Glomerular endothelial cell (primary cell): Measurements from ENCODE around the gene FOXC1. TPM values are rescaled to one million over a fixed set of nuclear protein-coding genes. Genes with fewer than 3 reads are reported as not detected.

Source experiments
- DNase-seq: peaks from one replicate; pipeline ENCODE4 v3.0.0-alpha.2; 2011; ENCODE audit warnings: low read depth, low spot score; ENCODE audit errors: extremely low read depth
- total RNA-seq: library from RNA; depleted of rRNA; stranded (reverse); fragments of >200 nt; gene quantifications from 2 replicates; pipeline ENCODE4 v1.2.3, GENCODE V29; 2015

FOXC1 gene
- total RNA-seq, 1 donor from 2014 or later: 7.9 TPM

DNA sequence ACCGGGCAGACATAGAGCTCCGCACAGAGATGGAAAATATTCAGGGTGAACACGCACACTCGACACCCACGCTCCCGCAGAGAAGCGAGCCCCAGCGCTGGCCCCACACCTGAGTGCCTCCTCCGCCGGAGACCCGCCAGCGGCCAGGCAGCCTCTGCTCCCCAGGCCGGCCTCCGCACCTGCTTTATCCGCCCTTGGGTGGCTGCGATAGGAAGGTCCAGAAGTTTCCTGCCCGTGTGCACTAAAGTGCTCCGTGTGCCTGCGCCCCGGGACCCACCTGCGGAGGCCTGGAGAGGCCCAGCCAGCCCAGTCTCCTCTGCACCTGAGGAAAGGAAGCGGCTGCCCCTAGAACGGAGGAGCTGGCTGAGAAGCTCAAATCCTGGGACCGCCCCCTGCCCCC, 10.8 kb upstream of the FOXC1 start:
- no peak for DNase-seq

GRCh38 chr6:1599469-1599868, 10.2 kb upstream of the FOXC1 start:
- DNase-seq: no peak

GRCh38 chr6:1600063-1600763, 9.5 kb upstream of the FOXC1 start:
- no peak for DNase-seq

- DNase-seq: no peak
Measured at GRCh38 chr6:1600764-1601157, 9.0 kb upstream of the FOXC1 start.

DNA sequence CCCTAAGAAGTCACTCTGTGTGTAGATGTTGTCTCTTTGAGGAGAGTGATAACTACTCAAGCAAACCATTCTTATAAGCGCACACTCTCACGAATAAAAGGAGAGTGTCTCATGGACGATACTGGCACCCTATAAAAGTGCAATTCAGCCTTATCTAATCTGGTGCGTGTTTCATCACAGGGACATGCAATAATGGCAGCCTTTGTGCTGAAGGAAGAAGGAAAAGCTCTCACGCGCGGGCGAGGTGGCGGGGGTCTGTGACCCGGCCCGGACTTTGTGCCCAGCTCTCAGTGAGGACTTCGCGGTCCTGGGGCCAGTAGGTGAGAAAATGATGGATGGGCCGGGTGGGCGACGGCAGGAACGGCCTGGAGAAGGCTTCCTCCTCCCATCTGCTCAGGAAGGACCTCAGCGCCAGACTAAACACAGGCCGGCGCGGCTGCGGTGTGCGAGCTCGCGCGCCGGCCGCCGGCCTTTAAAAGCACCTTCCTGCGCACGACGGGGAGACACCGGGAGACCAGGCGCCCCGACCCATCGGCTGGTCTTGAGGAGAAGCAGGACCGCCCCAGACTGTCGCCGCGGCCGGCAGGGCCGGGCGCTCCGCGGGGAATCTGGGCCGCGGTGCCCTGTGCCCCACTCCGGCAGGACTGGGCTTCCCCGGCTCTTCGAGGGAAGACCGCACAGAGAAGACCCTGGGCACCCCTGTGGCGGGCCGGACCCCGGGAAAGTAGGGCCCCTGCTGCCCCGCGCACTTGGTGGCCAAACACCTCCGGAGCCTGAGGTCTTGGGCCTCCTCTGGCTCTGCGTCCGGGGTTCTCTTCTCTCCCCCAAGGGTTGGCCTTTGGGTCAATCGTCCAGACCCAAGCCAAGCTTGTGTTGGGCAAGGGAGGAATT, 8.3 kb upstream of the FOXC1 start:
- DNase-seq: no peak

DNA sequence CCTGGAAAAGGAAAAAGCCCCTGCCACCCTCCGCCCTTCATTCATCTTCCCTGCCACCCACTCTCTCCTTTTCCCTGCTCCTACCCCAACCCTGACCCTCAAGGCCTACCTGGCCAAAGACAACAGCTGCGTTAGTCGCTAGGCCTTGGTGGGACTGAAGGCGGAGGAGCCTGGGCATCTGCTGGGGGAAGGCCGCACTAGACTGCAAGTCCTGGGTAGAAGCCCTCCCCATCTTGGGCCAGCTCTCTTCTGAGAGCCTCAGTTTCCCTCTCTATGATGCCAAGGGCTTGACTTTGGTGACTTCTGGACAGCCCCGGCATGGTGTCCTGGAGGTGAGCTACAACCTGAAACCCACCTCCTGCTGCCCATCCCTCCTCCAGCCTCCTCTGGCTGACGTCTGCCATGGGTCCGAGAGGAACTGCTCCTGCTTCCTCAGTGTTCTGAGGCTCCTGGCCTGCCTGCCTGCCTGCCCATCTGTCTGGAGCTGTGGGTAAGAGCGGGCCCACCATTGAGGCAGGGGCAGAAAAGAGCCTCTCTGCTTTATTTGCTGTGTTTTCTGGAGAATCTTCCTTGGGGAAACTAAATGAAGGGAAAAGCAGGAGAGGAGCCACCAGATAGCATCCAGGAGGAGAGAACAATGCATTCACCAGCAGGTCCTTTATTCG, 7.5 kb upstream of the FOXC1 start:
- DNase-seq: no peak

- DNase-seq: no peak
Measured at GRCh38 chr6:1603708-1604107, 6.0 kb upstream of the FOXC1 start.

GRCh38 chr6:1604158-1605003, 5.3 kb upstream of the FOXC1 start:
- DNase-seq: no peak

DNA sequence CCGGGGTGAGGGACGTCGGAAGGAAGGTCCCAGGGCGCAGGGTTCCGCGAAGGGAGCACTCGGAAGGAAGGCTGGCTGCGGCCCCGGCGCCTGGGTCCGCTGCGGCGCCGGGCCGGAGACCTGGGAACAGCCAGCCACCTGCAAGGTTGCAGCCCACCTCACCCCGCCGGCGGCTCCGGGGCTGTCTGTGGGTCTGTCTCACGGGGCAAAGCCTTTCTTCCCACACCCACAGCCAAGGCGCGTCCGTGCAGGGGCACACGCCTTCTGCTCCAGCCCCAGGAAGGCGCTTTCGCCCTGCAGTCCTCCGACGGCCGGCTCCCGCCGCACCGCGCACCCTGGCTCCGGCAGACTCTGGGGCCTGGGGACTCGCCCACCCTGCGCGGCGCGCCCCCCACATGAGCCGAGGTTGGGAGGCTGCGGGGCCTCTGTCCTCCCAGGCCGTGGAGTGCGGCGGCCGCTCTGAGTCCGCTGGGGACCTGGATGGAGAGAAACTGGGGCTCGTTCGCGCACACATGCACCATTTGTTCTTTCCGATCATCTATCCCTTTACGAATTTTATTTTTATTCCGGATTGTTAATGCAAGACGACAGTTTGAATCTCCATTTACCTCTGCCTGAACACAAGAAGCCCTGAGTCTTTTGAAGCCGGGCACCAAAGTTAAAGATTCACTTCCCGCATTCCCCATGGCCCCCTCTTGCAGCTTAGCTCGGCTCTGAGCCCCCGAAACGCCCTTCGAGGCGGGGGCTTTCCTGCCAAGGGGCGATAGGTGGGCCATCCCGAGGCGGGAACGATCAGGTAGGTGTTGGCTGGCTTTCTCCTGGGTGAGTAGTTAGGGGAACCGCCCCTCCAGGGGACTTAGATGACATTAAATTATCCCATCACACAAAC, 4.5 kb upstream of the FOXC1 start:
- no peak for DNase-seq

GRCh38 chr6:1605893-1606779, 3.6 kb upstream of the FOXC1 start:
- DNase-seq: no peak

- DNase-seq: no peak
Measured at GRCh38 chr6:1606780-1607515, 2.8 kb upstream of the FOXC1 start.

DNA sequence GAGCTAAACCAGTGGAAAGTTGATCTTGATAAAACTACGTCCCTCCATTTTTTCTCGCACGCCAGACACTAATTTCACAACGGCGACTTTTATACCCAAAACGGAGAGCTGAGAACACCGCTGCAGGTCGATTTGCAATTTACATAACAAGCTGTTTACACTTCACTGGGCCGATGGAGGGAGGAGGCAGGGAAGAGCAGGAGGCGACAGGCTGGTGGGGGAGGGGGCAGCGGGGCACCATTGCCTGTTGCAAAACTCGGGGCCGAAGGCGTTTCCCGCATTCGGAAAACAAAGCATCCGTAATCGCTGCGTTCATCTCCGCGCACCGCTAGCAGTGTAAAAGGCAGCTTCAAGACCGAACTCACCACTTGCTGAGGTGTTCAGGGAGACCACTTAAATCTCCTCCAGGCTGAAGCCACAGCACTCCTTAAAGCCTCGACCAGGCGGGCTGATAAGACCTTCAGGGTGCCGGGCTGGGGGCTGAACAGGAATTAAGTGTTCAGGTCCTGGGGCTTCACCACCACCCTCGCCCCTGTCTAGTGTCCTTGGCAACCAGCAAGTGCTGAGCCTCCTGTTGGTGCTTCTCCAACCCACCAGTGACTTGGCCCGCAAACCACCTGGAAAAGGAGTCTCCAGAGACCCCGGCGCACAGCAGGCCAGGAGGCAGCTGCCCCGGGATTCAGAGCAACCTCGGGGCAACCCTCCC, 2.0 kb upstream of the FOXC1 start:
- DNase-seq: no peak

- no peak for DNase-seq
Measured at GRCh38 chr6:1608222-1609040, 1.3 kb upstream of the FOXC1 start.

GRCh38 chr6:1609041-1609647, 571 bp upstream of the FOXC1 start:
- DNase-seq: no peak

DNA sequence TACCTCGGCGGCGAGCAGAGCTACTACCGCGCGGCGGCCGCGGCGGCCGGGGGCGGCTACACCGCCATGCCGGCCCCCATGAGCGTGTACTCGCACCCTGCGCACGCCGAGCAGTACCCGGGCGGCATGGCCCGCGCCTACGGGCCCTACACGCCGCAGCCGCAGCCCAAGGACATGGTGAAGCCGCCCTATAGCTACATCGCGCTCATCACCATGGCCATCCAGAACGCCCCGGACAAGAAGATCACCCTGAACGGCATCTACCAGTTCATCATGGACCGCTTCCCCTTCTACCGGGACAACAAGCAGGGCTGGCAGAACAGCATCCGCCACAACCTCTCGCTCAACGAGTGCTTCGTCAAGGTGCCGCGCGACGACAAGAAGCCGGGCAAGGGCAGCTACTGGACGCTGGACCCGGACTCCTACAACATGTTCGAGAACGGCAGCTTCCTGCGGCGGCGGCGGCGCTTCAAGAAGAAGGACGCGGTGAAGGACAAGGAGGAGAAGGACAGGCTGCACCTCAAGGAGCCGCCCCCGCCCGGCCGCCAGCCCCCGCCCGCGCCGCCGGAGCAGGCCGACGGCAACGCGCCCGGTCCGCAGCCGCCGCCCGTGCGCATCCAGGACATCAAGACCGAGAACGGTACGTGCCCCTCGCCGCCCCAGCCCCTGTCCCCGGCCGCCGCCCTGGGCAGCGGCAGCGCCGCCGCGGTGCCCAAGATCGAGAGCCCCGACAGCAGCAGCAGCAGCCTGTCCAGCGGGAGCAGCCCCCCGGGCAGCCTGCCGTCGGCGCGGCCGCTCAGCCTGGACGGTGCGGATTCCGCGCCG, 994 bp downstream of the FOXC1 start:
- DNase-seq: no peak

DNA sequence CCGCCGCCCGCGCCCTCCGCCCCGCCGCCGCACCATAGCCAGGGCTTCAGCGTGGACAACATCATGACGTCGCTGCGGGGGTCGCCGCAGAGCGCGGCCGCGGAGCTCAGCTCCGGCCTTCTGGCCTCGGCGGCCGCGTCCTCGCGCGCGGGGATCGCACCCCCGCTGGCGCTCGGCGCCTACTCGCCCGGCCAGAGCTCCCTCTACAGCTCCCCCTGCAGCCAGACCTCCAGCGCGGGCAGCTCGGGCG, 1.5 kb downstream of the FOXC1 start:
- DNase-seq: no peak
